Left ventricle myocardium inferior (tissue), 1 donor: Measurements from ENCODE around the gene ANKLE2. TPM values are rescaled to one million over a fixed set of nuclear protein-coding genes. Genes with fewer than 3 reads are reported as not detected.

ENCODE experiments used
- DNase-seq: peaks from one replicate; pipeline ENCODE4 v3.0.0-alpha.2; 2020
- H3K27ac ChIP-seq: fragments of 200-600 bp; replicated peaks from 2 replicates; pipeline ENCODE4 v1.8.0; 2021
- H3K27me3 ChIP-seq: fragments of 200-600 bp; 2 replicates; pipeline ENCODE4 v1.8.0; 2021; ENCODE audit warnings: low read depth
- H3K36me3 ChIP-seq: fragments of 200-600 bp; 2 replicates; pipeline ENCODE4 v1.8.0; 2021
- H3K4me1 ChIP-seq: fragments of 200-600 bp; 2 replicates; pipeline ENCODE4 v1.8.0; 2021
- H3K4me3 ChIP-seq: fragments of 200-600 bp; 2 replicates; pipeline ENCODE4 v1.8.0; 2021; ENCODE audit warnings: mild to moderate bottlenecking, moderate library complexity
- H3K9me3 ChIP-seq: fragments of 200-600 bp; replicated peaks from 2 replicates; pipeline ENCODE4 v1.8.0; 2021
- CTCF ChIP-seq: fragments of 200-600 bp; IDR thresholded peaks from 2 replicates; pipeline ENCODE4 v1.8.0; 2021; ENCODE audit warnings: antibody characterized with exemption, mild to moderate bottlenecking, borderline replicate concordance
- intact Hi-C: fragments of 100-400 bp; cut with micrococcal nuclease; formaldehyde crosslinking; loops from one replicate; pipeline ENCODE4 v1.11.0; 2022
- total RNA-seq: library from RNA; stranded (reverse); fragmentation: NEBNext Ultra II Directional; extraction: Animal tissue kit (Norgen Biotek cat#: 25700); gene quantifications from one replicate; pipeline ENCODE4 v1.2.1, GENCODE V29; 2021
- donor health status: DM: no; HTN: yes; CAD: no; lungs with severe emphysema.

The ANKLE2 gene
- total RNA-seq, 1 donor from 2014 or later = 21.2 TPM

- DNase-seq = no peak
- H3K4me1 ChIP-seq = peaks cover 37% of the 10 kb centered on the region
- H3K27me3 ChIP-seq = no peaks in the 10 kb centered on the region
- intact Hi-C loops = no loop called here
- no peak for TF ChIP-seq CTCF
- H3K36me3 ChIP-seq = peaks cover 21% of the 10 kb centered on the region
- peak overlapping the region; percentile 92 for H3K4me3 ChIP-seq
- peaks cover 6% of the 10 kb centered on the region for H3K9me3 ChIP-seq
- H3K27ac ChIP-seq = peak overlapping the region; percentile 92
Measured at GRCh38 chr12:132711080-132711843, 50.4 kb downstream of the ANKLE2 start.

- intact Hi-C loops = no loop called here
- Histone ChIP-seq H3K27ac (peak within 1 kb of the TSS; percentile 92), H3K9me3 (peaks cover 6% of the 10 kb centered on the region), H3K36me3 (peaks cover 14% of the 10 kb centered on the region), H3K4me1 (peaks cover 37% of the 10 kb centered on the region), H3K4me3 (peak within 1 kb of the TSS; percentile 92), H3K27me3 (no peaks in the 10 kb centered on the region)
- no peak for TF ChIP-seq CTCF
- peak; percentile 80 for DNase-seq
Measured at GRCh38 chr12:132710405-132711079, 51.1 kb downstream of the ANKLE2 start, which contains the start of gene PGAM5. TSS of gene PGAM5 (plus strand) at chr12:132710842. CDS start at chr12:132710877, 35 bp downstream.

- H3K4me3 ChIP-seq = peak overlapping the region; percentile 92
- no peaks in the 10 kb centered on the region for H3K27me3 ChIP-seq
- peaks cover 8% of the 10 kb centered on the region for H3K36me3 ChIP-seq
- peaks cover 6% of the 10 kb centered on the region for H3K9me3 ChIP-seq
- peaks cover 37% of the 10 kb centered on the region for H3K4me1 ChIP-seq
- no peak for TF ChIP-seq CTCF
- intact Hi-C loops = no loop called here
- peak overlapping the region; percentile 92 for H3K27ac ChIP-seq
- no peak for DNase-seq
Measured at GRCh38 chr12:132710043-132710404, 51.6 kb downstream of the ANKLE2 start.

GRCh38 chr12:132708150-132708549, 53.5 kb downstream of the ANKLE2 start:
- no peak for TF ChIP-seq CTCF
- Histone ChIP-seq H3K27ac (no peak overlapping the region), H3K9me3 (peaks cover 6% of the 10 kb centered on the region), H3K36me3 (peaks cover 12% of the 10 kb centered on the region), H3K4me3 (no peak overlapping the region), H3K27me3 (no peaks in the 10 kb centered on the region), H3K4me1 (peaks cover 37% of the 10 kb centered on the region)
- DNase-seq = no peak
- intact Hi-C loops = no loop called here

GRCh38 chr12:132707241-132707640, 54.4 kb downstream of the ANKLE2 start:
- H3K4me3 ChIP-seq = no peak overlapping the region
- H3K9me3 ChIP-seq = peaks cover 6% of the 10 kb centered on the region
- TF ChIP-seq CTCF = no peak
- peaks cover 28% of the 10 kb centered on the region for H3K4me1 ChIP-seq
- intact Hi-C loops = no loop called here
- peaks cover 19% of the 10 kb centered on the region for H3K36me3 ChIP-seq
- DNase-seq = no peak
- no peak overlapping the region for H3K27ac ChIP-seq
- H3K27me3 ChIP-seq = no peaks in the 10 kb centered on the region
